GM12864 (cell line): ENCODE measurements around the gene CTXND2.
"Not testable (repeated sequence)": the region's sequence is repeated elsewhere in the genome, so short reads cannot be mapped to it uniquely, and the experiment has no call there.

ENCODE experiments used
- DNase-seq: peaks from one replicate; pipeline ENCODE4 v3.0.0-alpha.2; 2011; ENCODE audit warnings: low read depth
- H3K4me3 ChIP-seq: 2 replicates; pipeline ENCODE4 v1.5.1; 2011; ENCODE audit warnings: mild to moderate bottlenecking, low read depth, low read length, control low read depth
- TF ChIP-seq, protein P1 (sequence below): IDR thresholded peaks from 2 replicates; pipeline ENCODE4 v1.5.1; 2011; ENCODE audit warnings: low read depth, mild to moderate bottlenecking, moderate library complexity, low read length, control low read depth, inconsistent platforms; ENCODE audit errors: missing control alignments

The CTXND2 gene

DNA sequence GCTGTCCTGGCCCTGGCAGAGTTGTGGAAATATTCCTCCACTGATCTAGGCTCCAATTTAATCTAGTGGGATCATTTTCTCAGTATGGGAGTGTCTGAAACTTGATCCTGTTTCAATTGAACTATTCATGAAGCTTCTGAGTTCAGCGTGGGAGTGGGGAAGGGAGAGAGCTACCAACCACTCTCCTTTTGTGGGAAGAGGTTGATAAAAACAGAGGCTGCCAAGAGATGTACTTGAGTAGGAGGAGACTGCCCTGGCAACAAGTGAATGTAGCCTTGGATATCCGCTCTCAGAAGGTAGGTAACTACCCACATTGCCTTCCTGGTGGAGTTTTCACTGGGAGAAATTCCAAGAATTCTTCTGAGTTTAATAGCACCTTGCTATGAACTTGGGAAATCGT is at the start of gene CTXND2:
Gene CTXND2, plus strand, starts transcription at position 119 of the 400 bp plus-strand sequence. CDS start 25,179 bp downstream, outside the sequence.
- DNase-seq: no peak
- H3K4me3 ChIP-seq: no peak within 1 kb of the TSS
- TF ChIP-seq, protein P1, sequence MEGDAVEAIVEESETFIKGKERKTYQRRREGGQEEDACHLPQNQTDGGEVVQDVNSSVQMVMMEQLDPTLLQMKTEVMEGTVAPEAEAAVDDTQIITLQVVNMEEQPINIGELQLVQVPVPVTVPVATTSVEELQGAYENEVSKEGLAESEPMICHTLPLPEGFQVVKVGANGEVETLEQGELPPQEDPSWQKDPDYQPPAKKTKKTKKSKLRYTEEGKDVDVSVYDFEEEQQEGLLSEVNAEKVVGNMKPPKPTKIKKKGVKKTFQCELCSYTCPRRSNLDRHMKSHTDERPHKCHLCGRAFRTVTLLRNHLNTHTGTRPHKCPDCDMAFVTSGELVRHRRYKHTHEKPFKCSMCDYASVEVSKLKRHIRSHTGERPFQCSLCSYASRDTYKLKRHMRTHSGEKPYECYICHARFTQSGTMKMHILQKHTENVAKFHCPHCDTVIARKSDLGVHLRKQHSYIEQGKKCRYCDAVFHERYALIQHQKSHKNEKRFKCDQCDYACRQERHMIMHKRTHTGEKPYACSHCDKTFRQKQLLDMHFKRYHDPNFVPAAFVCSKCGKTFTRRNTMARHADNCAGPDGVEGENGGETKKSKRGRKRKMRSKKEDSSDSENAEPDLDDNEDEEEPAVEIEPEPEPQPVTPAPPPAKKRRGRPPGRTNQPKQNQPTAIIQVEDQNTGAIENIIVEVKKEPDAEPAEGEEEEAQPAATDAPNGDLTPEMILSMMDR: no peak

- not testable (repeated sequence) for DNase-seq, H3K4me3 ChIP-seq
Measured at GRCh38 chr1:150840850-150841249, 46.1 kb upstream of the CTXND2 start.

DNA sequence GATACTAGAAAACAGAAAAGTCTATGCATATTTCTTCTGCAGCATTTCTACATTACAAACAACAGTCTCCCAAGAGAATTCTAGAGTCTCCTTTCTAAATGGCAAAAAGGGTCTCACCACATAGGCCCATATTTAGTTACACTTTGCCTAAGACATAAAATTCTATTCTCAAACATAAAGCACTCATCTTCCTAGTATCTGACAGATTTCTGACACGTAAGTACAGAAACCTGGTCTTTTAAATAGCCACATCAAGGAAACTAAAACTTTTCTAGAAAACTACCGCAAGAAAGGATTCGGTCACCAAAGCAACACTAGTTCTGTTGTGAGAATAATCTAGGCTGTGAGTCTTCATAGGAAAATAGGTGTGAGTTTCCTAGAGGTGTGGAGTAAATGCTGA is 45.3 kb upstream of the CTXND2 start:
- TF ChIP-seq, protein P1: no peak
- H3K4me3 ChIP-seq: no peak overlapping the region
- no peak for DNase-seq

DNA sequence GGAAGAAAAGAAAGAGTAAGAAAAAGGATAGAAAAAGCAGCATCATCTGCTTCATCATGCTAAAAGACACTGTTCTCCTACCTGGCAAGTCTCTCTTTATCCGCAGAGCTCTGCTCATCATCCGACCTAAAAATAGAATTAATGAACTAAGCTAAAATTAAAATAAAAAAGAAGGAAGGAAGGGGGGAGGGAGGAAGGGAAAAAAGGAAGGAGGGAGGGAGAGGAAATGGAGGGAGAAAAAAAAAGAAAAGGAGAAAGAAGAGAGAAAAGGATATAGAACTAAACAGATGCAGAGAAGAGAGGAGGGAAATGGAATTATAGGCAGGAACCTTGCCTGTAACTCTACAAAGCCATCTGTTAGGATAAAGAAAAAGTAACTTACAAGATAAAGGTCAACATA is 44.6 kb upstream of the CTXND2 start:
- no peak for DNase-seq
- no peak overlapping the region for H3K4me3 ChIP-seq

GRCh38 chr1:150842964-150843363 is 44.0 kb upstream of the CTXND2 start:
- TF ChIP-seq, protein P1: no peak
- no peak for DNase-seq
- no peak overlapping the region for H3K4me3 ChIP-seq

More for the DNA sequence above, 44.6 kb upstream of the CTXND2 start:
- TF ChIP-seq, protein P1: no peak

DNA sequence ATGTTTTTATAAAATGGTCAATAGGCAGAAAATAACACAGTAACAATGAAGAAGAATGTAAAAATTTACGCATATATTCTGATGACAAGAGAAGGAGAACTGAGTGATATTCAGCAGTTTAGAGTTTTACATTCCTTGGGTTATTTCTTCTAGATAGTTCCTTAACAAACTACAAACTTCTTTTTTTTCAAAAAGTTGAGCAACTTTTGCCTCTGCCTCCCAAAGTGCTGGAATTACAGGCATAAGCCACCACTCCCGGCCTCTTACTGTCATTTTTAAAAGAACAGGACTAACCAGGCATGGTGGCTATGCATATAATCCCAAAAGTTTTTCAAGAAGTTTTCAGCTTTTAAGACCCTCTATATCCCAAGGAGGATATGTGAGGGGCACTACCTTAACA is 43.5 kb upstream of the CTXND2 start:
- DNase-seq: no peak
- H3K4me3 ChIP-seq: no peak overlapping the region
- TF ChIP-seq, protein P1: no peak

GRCh38 chr1:150846473-150847146 is 40.3 kb upstream of the CTXND2 start:
- TF ChIP-seq, protein P1: no peak
- no peak for DNase-seq
- H3K4me3 ChIP-seq: no peak overlapping the region

DNA sequence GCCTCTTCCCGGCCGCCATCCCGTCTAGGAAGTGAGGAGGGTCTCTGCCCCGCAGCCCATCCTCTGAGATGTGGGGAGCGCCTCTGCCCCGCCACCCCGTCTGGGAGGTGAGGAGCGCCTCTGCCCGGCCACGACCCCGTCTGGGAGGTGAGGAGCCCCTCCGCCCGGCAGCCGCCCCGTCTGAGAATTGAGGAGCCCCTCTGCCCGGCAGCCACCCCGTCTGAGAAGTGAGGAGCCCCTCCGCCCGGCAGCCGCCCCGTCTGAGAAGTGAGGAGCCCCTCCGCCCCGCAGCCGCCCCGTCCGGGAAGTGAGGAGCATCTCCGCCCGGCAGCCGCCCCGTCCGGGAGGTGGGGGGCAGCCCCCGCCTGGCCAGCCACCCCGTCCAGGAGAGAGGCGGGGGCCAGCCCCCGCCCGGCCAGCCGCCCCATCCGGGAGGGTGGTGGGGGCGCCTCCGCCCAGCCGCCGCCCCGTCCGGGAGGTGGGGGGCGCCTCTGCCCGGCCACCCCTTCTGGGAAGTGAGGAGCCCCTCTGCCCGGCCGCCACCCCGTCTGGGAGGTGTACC is 36.1 kb upstream of the CTXND2 start:
- DNase-seq: not testable (repeated sequence)

GRCh38 chr1:150852734-150853133 is 34.2 kb upstream of the CTXND2 start:
- not testable (repeated sequence) for DNase-seq, H3K4me3 ChIP-seq

More for the DNA sequence above, 36.1 kb upstream of the CTXND2 start:
- H3K4me3 ChIP-seq: not testable (repeated sequence)
